Raji (cell line): ENCODE data around the gene EFCAB6.

Experiments used
- POLR2A ChIP-seq: IDR thresholded peaks from 2 replicates; pipeline ENCODE4 v1.6.1; 2011; ENCODE audit warnings: low read depth, low read length, control low read depth; ENCODE audit not compliant: insufficient read depth

Gene EFCAB6

DNA sequence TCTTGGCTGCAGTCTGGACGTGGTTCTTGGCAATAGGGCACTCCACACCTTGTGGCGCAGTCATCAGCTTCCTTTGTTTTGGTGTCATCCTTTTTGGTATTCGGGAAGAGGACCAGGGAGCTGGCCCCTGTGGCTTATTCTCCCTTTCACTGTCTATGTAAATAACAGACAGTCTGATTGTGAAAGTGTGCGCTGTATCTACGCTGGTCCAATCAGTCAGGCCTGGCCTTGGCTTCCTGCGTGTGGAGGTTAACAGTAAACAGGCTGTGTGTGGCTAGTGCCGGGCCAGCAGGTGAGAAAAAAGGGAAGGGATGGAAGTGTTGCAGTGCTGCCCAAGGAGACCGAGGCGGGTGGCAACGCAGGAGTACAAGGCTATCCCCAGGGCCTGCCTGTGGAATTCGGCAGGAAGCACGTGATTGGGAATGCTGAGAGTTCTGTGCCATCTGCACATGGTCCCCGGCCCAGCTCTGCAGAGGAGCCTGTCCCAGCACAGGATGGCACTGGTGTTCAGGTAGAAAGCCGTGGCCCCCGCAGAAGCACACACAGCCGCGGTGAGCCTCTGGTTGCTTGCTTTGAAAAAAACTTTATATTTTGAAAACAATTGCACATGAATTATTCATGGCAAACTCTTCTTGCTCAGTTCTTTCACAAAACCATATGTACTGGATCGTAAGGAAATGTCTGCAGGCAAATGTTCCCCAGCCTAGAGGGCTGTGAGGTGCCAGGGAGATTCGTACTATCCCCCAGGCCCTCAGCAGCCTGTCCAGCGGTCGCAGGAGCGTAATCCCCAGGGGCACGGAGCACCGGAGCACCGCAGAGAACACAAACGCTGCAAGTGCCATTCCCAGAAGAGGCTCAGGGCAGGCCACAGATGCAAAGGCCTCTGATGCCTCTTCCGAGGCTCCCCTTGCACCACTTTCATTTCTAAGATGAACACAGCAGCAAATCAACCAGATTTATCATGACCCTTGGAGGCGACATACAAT, 174.5 kb downstream of the EFCAB6 start:
- TF ChIP-seq POLR2A: no peak

DNA sequence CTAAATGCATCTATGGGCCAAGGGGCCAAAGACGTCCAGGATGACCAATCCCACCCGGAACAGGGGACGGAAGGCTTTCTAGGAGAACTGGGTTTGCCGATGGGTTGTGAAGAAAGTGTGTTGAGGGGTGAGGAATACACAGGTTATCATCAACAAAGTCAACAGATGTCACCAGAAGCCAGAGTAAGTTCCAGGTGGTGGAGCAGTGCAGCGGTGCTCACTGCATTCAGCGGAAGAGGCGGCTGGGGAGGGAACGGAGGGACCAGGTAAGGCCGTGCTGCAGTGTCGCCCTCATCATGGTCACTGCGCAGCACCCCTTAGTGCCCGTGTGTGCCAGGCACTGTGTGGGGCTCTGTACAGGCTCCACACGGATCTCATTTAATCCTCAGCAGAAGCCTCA, 176.0 kb downstream of the EFCAB6 start:
- no peak for TF ChIP-seq POLR2A

DNA sequence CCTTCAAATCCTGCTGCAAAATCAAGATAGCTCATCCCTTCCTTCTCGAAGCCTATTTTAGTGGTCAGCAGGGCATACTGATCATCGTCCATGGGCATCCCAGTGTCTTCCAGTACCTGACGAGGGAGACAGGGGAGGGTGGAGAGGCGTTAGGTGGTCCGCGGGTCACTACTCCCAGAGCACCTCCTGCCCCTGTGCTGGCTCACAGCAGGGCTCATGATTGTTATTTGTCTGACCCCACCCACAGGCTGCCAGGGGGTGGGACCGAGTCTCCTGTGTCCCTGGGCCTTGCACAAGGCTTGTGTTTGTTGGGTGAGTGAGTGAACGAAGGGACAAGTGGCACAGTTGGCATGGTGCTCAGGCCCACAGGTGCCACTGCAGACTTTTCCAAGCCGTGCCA, 177.0 kb downstream of the EFCAB6 start:
- TF ChIP-seq POLR2A: no peak

DNA sequence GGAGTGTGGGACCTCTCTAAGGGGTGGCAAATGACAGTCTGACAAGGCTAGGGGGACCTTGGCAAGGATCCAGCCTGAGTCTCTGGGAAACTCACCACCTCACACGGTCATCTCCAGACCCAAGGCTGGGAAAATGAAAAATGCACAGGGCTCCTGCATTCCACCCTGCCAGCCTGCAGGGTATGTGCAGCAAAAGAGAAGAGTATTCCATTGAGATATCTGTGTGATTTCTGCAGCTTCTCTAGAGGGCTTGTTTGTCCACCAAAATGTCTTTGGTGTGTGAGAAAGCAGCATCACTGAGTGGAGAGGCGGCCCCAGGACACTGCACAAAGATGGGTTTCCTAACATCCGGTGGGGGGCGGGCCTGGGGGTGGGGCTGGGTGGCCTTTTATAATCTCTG, 177.8 kb downstream of the EFCAB6 start:
- TF ChIP-seq POLR2A: no peak

DNA sequence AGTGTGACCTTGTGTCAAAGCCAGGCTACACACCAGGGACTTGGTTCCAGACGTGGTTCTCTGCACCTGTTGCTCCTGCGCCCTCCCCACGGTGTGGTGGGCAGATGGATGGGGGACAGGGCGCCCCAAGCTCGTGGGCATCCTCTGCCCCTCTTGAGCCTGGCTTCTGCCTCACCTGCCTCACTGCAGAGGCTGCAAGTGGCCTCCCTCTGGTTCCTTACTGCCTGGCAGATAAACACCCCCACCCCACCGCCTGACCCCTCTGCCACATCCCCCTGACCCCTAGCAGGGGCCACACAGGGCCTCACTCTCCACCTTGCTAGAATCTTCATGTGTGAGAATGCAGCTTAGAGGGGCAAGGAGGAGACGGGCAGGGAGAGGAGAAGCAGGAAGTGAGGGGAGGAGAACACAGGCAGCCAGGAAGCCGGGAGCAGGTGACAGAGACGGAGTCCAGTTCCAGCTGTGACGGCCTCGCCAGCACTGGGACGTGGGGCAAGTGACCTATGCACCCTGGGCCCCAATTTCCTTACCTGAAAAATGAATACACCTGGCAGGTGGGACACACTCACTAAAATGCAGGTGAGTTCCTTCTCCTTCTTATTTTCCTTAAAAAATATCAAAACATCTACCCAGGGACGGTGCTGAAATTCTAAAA, 178.3 kb downstream of the EFCAB6 start:
- TF ChIP-seq POLR2A: no peak

DNA sequence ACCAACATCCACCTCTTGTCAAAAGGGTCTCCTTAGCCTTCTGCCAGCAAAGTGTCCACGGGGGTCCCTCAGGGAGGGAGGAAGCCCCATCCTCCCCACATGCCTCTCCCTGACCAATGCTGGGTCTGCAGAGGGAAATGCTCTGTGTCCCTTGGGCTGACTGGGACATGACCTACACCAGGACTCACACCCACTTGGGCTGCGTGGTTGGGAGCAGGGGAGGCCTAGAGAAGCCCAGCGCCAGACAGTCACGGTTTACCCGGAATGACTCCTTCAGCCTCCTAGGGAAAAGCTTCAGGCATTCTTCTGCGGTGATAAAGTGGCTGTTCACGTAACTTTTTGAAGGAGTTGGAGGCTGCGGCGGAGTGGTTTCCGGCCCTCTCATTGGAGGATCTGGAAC, 180.3 kb downstream of the EFCAB6 start:
- TF ChIP-seq POLR2A: no peak

DNA sequence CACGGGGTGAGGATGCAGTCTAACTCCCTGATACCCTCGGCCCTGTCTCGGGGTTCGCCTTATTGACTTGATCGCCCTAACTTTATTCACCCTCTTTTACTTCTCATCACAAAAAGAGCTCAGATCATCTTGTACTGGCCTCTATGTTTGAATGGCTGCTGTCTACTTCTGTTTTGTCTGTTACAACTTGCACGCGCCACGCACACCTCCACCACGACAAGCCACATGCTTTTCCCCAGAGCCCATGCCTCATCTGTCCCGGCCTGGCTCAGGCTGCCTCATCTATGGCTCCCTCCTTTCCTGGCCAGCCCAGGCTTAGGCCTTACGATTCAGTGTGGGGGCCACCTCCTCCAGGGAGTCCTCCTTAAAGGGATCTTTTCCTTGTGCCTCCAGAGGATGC, 180.9 kb downstream of the EFCAB6 start:
- no peak for TF ChIP-seq POLR2A

DNA sequence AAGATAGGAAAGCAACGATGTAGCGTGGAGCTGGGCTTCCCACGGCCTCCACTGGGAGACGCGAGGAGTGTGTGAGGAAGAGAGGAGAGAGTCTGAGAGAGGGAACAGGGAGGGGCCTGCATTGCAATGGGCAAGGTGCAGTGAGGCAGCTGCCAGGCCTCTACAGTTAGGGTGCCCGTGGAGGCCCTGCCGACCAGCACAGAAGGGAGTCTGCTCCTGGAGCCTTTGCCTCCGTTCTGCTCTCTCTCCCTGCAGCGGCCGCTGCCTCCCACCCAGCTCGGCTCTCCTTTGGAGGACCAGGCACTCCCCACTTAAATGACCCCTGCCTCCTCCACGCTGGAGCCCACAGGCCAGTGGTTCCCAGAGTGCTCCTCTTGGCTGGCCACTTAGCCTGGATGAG, 181.7 kb downstream of the EFCAB6 start:
- no peak for TF ChIP-seq POLR2A

DNA sequence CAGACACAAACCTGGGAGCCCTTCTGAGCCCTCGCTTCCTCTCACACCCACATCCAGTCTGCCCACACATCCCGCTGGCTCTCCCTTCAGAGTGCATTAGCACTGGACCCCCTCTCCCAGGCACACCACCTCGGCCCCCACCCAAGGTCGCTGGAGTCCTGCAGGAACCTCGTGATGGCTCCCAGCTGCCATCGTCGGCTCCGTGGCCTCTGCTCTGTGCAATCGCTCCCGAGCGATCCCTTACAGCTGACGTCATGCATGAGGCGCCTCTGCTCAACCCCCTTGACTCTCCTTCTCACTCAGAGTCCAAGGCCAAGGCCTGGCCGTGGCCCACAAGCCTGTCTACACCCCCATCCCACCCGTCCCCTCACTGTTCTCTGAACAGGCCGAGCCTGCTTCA, 183.9 kb downstream of the EFCAB6 start:
- TF ChIP-seq POLR2A: no peak

DNA sequence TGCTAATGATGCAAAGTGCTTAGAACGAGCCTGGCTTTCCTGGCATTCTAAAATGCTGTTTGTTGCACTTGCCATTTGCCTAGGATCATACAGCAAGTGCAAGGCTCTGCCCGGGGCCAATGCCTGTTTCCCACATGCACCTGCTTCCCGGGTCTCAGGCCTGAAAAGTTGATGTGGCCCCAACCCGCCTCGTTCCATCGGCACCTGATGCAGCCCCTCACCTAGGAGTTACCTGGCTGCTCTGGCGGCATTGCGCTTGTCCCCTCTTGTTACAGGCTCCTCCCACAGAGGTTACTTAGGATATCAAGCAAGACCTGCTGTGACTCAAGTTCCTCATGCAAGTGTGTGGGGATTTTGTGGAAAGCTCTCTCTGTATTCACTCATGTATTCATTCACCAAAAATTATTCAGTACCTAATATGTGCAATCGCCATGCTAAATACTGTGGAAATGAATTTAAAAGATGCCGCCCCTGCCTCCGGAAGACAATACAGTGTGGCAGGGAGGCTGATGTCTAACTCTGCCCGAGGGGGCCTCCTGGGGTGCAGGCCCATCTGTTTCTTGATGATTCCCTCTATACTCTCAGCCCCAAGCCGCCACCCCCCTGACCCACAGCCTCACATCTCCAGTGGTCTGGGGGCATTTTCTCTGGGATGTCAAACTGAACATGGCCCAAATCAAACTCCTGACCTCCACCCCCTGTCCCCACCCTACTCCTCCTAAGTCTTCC, 184.5 kb downstream of the EFCAB6 start:
- no peak for TF ChIP-seq POLR2A

DNA sequence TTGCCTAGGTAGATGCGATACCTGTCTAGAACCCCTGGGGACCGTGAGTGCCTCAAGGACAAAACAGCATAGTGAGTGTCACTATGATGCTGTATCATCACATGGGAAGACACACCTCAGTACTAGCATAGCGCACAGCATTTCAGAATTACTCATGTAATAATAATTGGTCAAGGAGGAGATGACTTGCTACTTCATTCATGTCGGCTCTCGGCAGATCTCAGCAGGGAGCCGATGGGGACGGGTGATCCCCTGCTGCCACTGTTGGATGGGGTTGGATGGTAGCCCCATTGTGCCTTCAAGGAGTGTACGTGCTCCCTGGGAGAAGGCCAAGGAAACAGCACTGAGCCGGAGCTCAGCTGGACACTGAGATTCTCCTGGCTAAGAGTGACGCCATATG, 186.9 kb downstream of the EFCAB6 start:
- no peak for TF ChIP-seq POLR2A

DNA sequence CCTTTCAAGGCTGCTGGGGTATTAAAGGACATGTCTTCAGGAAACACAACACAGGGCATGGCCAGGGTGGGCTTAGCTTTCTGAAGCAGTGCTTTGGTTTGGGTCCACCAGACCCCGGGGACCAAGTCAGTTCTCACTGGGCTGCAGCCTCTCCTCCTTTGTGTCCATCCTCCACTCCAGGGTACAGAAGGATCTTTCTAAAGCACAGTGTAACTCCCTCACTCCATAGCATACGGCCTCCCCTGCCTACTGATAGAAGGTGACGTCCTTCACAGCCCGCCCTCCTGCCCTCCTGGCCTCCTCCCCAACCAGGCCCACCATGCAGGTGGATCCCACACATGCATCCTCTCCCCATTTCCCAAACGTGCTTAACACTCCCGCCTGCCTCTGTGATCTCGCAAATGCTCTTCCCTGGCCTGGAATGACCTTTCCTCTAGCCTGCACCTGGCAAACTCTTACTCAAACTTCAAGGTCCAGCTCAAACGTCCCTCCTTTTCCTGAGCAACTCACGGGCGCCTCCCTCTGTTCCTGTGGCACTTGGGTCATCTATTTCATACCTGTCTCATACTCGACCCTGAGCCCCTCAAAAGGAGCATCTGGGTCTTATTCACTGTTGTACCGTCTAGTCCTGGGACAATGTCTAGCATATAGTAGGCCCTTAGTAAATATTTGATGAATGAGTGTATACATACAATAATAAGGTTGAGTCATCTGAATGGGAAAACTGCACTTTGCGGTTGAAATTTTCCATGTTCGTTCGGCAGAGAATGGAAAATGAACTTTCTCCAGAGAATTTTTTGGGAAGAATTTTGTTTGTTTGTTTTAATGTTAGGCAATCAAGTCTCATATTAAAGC, 187.7 kb downstream of the EFCAB6 start:
- TF ChIP-seq POLR2A: no peak

DNA sequence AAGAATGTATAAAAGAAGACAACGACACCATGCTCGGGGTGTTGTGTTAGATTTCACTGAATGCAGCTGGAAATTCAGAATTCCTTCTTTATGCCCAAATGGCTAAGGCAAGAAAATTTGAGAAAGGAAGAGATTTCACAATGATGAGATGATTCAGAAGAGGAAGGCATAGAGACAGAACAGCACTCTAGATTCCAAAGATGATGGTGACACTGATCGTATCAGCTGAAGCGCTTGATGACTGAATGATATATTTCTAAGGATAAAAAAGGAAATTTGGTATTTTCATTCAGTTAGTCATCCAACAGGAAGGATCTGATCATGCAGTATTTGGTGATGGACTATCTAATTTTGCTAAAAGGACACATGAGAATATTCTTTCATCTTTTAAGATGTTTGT, 189.2 kb downstream of the EFCAB6 start:
- no peak for TF ChIP-seq POLR2A

DNA sequence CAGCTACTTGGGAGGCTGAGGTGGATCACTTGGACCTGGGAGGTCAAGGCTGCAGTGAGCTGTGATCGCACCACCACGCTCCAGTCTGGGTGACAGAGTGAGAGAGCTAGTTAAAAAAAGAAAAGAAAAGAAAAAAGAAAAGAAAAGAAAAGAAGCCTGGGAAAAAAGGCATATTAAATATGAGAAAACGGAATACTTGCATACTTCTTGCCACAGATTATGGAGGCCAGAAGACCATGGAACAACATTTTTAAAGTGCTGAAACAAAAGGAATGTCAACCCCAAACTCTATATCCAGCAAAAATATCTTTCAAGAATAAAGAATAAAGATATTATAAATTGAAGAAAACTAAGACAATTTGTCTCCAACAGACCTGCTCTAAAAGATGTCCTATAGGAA, 191.9 kb downstream of the EFCAB6 start:
- TF ChIP-seq POLR2A: no peak

DNA sequence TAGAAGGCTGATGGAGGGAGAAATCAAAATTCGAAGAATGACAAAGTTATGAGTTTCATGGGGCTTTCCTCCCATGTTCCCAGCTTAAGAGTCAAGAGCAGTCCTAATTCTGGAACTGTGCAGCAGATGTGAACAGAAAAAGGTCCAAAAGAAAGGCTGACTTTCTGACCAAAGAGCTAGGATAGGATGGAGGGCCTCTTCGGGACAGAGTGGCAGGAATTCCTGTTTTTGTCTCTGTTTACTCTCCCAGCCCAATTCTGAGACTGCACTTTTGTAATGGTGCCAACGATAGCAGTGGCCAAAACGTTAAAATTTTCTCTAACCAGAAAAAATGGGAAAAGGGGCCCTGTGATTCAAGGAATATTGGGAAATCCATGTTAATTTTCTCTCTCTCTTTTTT, 193.6 kb downstream of the EFCAB6 start:
- no peak for TF ChIP-seq POLR2A
